NCI-H2227 treated with DMSO at 0.1 percent for 48 hours (cell line): Measurements from ENCODE around the gene CAMKK1.

Experiments
- DNase-seq: peaks from one replicate; lab custom pipeline; 2025; lab: John Stamatoyannopoulos, UW

The CAMKK1 gene

GRCh38 chr17:3896108-3896967 is 3.5 kb upstream of the CAMKK1 start:
- DNase-seq, result no peak

GRCh38 chr17:3895354-3895753 is 2.5 kb upstream of the CAMKK1 start:
- no peak for DNase-seq

- no peak for DNase-seq
Measured at GRCh38 chr17:3894911-3895343, 2.1 kb upstream of the CAMKK1 start.

- DNase-seq, result no peak
Measured at GRCh38 chr17:3894188-3894587, 1.3 kb upstream of the CAMKK1 start.

GRCh38 chr17:3893720-3894116 is 865 bp upstream of the CAMKK1 start:
- no peak for DNase-seq

- DNase-seq, result no peak
Measured at GRCh38 chr17:3892095-3892998, 506 bp downstream of the CAMKK1 start.

GRCh38 chr17:3891626-3892094 is 1.2 kb downstream of the CAMKK1 start:
- DNase-seq, result no peak

- no peak for DNase-seq
Measured at GRCh38 chr17:3890878-3891219, 2.0 kb downstream of the CAMKK1 start.

- no peak for DNase-seq
Measured at GRCh38 chr17:3890082-3890877, 2.6 kb downstream of the CAMKK1 start.

GRCh38 chr17:3889325-3890012 is 3.4 kb downstream of the CAMKK1 start:
- no peak for DNase-seq

GRCh38 chr17:3888343-3889171 is 4.3 kb downstream of the CAMKK1 start:
- DNase-seq, result no peak

- no peak for DNase-seq
Measured at GRCh38 chr17:3887804-3888203, 5.0 kb downstream of the CAMKK1 start.

GRCh38 chr17:3887394-3887793 is 5.5 kb downstream of the CAMKK1 start:
- DNase-seq, result no peak

GRCh38 chr17:3886776-3887175 is 6.1 kb downstream of the CAMKK1 start:
- DNase-seq, result no peak

GRCh38 chr17:3885970-3886369 is 6.9 kb downstream of the CAMKK1 start:
- DNase-seq, result no peak

GRCh38 chr17:3885271-3885670 is 7.6 kb downstream of the CAMKK1 start:
- DNase-seq, result no peak

GRCh38 chr17:3884188-3884587 is 8.7 kb downstream of the CAMKK1 start:
- DNase-seq, result no peak

GRCh38 chr17:3882276-3882675 is 10.6 kb downstream of the CAMKK1 start:
- no peak for DNase-seq

GRCh38 chr17:3880983-3881382 is 11.9 kb downstream of the CAMKK1 start:
- DNase-seq, result no peak

- no peak for DNase-seq
Measured at GRCh38 chr17:3879591-3880417, 13.0 kb downstream of the CAMKK1 start.
